A673 (cell line): ENCODE data around the gene CHRM3.

Source experiments
- CTCF ChIP-seq: fragments of 300-800, 200-600 bp; sonication (generic); conservative IDR thresholded peaks from 2 replicates; pipeline ENCODE4 v1.5.1; 2017; ENCODE audit warnings: low read depth, mild to moderate bottlenecking, antibody characterized with exemption, low read length, moderate library complexity, mixed read lengths
- EZH2 ChIP-seq: fragments of 200-600 bp; sonication (generic); IDR thresholded peaks from 2 replicates; pipeline ENCODE4 v1.6.1; 2017; ENCODE audit warnings: borderline replicate concordance, low read depth, mild to moderate bottlenecking, mixed read lengths, antibody characterized with exemption, low read length; ENCODE audit not compliant: poor library complexity, severe bottlenecking

GRCh38 chr1:239421811-239422210 is 35.4 kb downstream of the CHRM3 start:
- no peak for TF ChIP-seq CTCF
- TF ChIP-seq EZH2: no peak
